ENCODE measurements around the gene GDA.

Gene GDA

GRCh38 chr9:72137697-72138365 lies 11.4 kb upstream of the GDA start:
- no peak for TF ChIP-seq CTCF (IDR thresholded peaks at IDR 0.05; ENCODE audit: low read depth, low read length, missing control alignments)
- H3K4me3 ChIP-seq (ENCODE audit: low read depth, low read length), result no peak overlapping the region
- DNase-seq (ENCODE audit: low read depth), result no peak

GRCh38 chr9:72139226-72139625 lies 10.0 kb upstream of the GDA start:
- no peak overlapping the region for H3K4me3 ChIP-seq (ENCODE audit: low read depth, low read length)
- TF ChIP-seq CTCF (IDR thresholded peaks at IDR 0.05; ENCODE audit: low read depth, low read length, missing control alignments), result no peak
- DNase-seq (ENCODE audit: low read depth), result no peak

- TF ChIP-seq CTCF (IDR thresholded peaks at IDR 0.05; ENCODE audit: low read depth, low read length, missing control alignments), result no peak
- no peak for DNase-seq (ENCODE audit: low read depth)
- no peak overlapping the region for H3K4me3 ChIP-seq (ENCODE audit: low read depth, low read length)
Observed at GRCh38 chr9:72140586-72140985, 8.7 kb upstream of the GDA start.

GRCh38 chr9:72141484-72141883 lies 7.8 kb upstream of the GDA start:
- no peak overlapping the region for H3K4me3 ChIP-seq (ENCODE audit: low read depth, low read length)
- no peak for DNase-seq (ENCODE audit: low read depth)
- no peak for TF ChIP-seq CTCF (IDR thresholded peaks at IDR 0.05; ENCODE audit: low read depth, low read length, missing control alignments)

- DNase-seq (ENCODE audit: low read depth), result no peak
- no peak for TF ChIP-seq CTCF (IDR thresholded peaks at IDR 0.05; ENCODE audit: low read depth, low read length, missing control alignments)
- H3K4me3 ChIP-seq (ENCODE audit: low read depth, low read length), result no peak overlapping the region
Observed at GRCh38 chr9:72144756-72145492, 4.3 kb upstream of the GDA start.

GRCh38 chr9:72145733-72146505 lies 3.3 kb upstream of the GDA start:
- TF ChIP-seq CTCF (IDR thresholded peaks at IDR 0.05; ENCODE audit: low read depth, low read length, missing control alignments), result no peak
- no peak for DNase-seq (ENCODE audit: low read depth)
- H3K4me3 ChIP-seq (ENCODE audit: low read depth, low read length), result no peak overlapping the region
